Heart left ventricle (tissue), 16 donors: Measurements from ENCODE around the gene CTDP1. TPM values are rescaled to one million over a fixed set of nuclear protein-coding genes. Genes with fewer than 3 reads are reported as not detected.

ENCODE experiments used
- ATAC-seq, 4 donors: fragments of 200-7000 bp; cut with Tn5 transposase; one replicate each; pipeline ENCODE4 v1.9.1; 2020 to 2022; ENCODE audit warnings: moderate library complexity in 4 of 4, mild to moderate bottlenecking in 3 of 4, moderate number of reproducible peaks in 1 of 4
- DNase-seq, 5 donors: peaks; one replicate each; pipeline ENCODE4 v3.0.0-alpha.2; 2020
- H3K27ac ChIP-seq, 12 donors: fragments of 200-600 bp; sonication (generic) in 4 of 12; one replicate each; pipeline versions ENCODE4 v1.5.0 to v1.8.0; 2016 to 2022; ENCODE audit warnings: mild to moderate bottlenecking in 2 of 12
- H3K27me3 ChIP-seq, 9 donors: fragments of 200-600 bp; sonication (generic) in 2 of 9; one replicate each; pipeline versions ENCODE4 v1.5.1 to v1.8.0; 2016 to 2022; ENCODE audit warnings: mild to moderate bottlenecking in 3 of 9
- H3K36me3 ChIP-seq, 9 donors: fragments of 200-600 bp; sonication (generic) in 2 of 9; one replicate each; pipeline versions ENCODE4 v1.5.0 to v1.8.0; 2018 to 2022; ENCODE audit warnings: mild to moderate bottlenecking in 2 of 9
- H3K4me1 ChIP-seq, 12 donors: fragments of 200-600 bp; sonication (generic) in 4 of 12; one replicate each; pipeline versions ENCODE4 v1.5.0 to v1.8.0; 2016 to 2022; ENCODE audit warnings: mild to moderate bottlenecking in 3 of 12
- H3K4me3 ChIP-seq, 12 donors: fragments of 200-600 bp; sonication (generic) in 4 of 12; one replicate each; pipeline versions ENCODE4 v1.5.0 to v1.8.0; 2017 to 2022; ENCODE audit warnings: mild to moderate bottlenecking in 9 of 12, moderate library complexity in 4 of 12
- H3K9me3 ChIP-seq, 12 donors: fragments of 200-600 bp; sonication (generic) in 4 of 12; one replicate each; pipeline versions ENCODE4 v1.5.0 to v1.8.0; 2016 to 2022; ENCODE audit warnings: mild to moderate bottlenecking in 1 of 12
- CTCF ChIP-seq, 12 donors: fragments of 200-600 bp; sonication (generic) in 4 of 12; IDR thresholded peaks; one replicate each; pipeline versions ENCODE4 v1.5.0 to v1.8.0; 2018 to 2022; ENCODE audit warnings: antibody characterized with exemption in 12 of 12, mild to moderate bottlenecking in 5 of 12
- POLR2A ChIP-seq, 2 donors: fragments of 450-650 bp; IDR thresholded peaks; one replicate each; pipeline ENCODE4 v1.6.1; 2017; ENCODE audit warnings: antibody characterized with exemption in 2 of 2, mild to moderate bottlenecking in 2 of 2, moderate library complexity in 2 of 2
- WGBS, 4 donors: extraction: QIAGEN DNeasy Blood & Tissue Kit in 2 of 4; methylation state at CpG; one replicate each; pipeline versions ENCODE4 v1.1.5 to v1.1.7; 2013 to 2018; 5-methylcytosine and 5-hydroxymethylcytosine counted together
- intact Hi-C, 10 donors: fragments of 100-400 bp; cut with DNase I; formaldehyde crosslinking; loops; one replicate each; pipeline versions ENCODE4 v1.11.1 to v1.14.2; 2022
- polyA plus RNA-seq, 2 donors: library from polyadenylated mRNA; stranded (reverse); fragments of 200-250 nt; gene quantifications; one replicate each; pipeline ENCODE4 v1.2.3, GENCODE V29; 2013
- total RNA-seq, 9 donors: library from RNA; depleted of rRNA in 2 of 9; stranded (reverse); fragments of >200 nt in 2 of 9; fragmentation: NEBNext Ultra II Directional in 3 of 9; extraction: Animal tissue kit (Norgen Biotek cat#: 25700) in 3 of 9; gene quantifications; one replicate each; pipeline versions ENCODE4 v1.1.0 to v1.2.4, GENCODE V29; 2016 to 2023
- donor health status: ischemic (EF 13 %, LVEDD 7.1; RV severe dilation, severe dysfunction).
- donor health status: healthy with polysubstance abuse.
- donor health status: DM: no; HTN: yes; CAD: no.
- donor health status: DM: no; HTN: no; CAD: no.
- donor health status: ischemic (EF 25% LVEDD 6.9; RV normal size, moderate dysfunction).
- donor health status: ischemic (EF 25% LVEDD 5.7; RV mildly dilated, moderate dysfunction).
- donor health status: healthy.
- donor health status: DM: yes; HTN: yes; CAD: no.
- donor health status: ischemic (EF 35%, LVEDD 5.7; RV mildly dilated, moderate dysfunction).
- donor health status: nonischemic (EF 11% LVEDD 7.7; RV severe dilation, severe dysfunction).
- donor health status: DM: yes; HTN: yes; CAD: no.
- donor health status: PGD.
- donor health status: ischemic (EF 29% LVEDD 5.4; RV normal size, mild dysfunction).
- donor health status: nonischemic (EF 23%, LVEDD 6.1; RV moderate dilation, normal function).

The CTDP1 gene
- total and polyA plus RNA-seq, 11 donors = 6.0 to 17.1 (median 10.3) TPM

DNA sequence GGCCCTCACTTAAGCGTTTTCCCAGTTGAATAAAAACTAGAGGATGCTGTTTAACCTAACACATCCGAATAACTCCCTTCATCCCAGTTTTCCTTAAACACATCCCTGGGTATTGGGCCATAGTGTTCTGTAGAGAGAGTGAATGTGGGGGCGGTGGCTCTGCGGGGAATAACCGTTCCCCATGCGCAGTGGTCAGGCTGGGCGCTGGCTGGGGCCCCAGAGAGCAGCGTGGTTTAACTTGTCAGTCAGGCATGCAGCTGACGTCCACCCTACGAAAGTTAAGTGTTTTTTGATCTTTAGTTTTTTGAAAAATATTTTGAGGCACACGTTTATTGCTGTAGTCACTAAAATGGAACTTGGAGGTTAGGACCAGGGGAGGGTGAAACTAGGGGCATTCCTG, 33.7 kb downstream of the CTDP1 start:
- 93 to 96% (median 93%) methylated on average over 11 of the region's 11 CpGs for WGBS, 4 donors
- Histone ChIP-seq H3K4me1 (no peaks in the 10 kb centered on the region), H3K27ac (no peak overlapping the region), H3K9me3 (no peaks in the 10 kb centered on the region), H3K27me3 (no peaks in the 10 kb centered on the region), H3K36me3 (peaks cover 3 to 97% (median 66%) of the 10 kb centered on the region in 9 donors), H3K4me3 (no peak overlapping the region)
- no peak for ATAC-seq
- DNase-seq = peak in 1 of 5 donors; percentile 7
- intact Hi-C loops = no loop called here
- no peak for TF ChIP-seq POLR2A (IDR thresholded peaks at IDR 0.05)
- TF ChIP-seq CTCF (IDR thresholded peaks at IDR 0.05) = no peak

GRCh38 chr18:79714531-79715240, 35.1 kb downstream of the CTDP1 start:
- Histone ChIP-seq H3K27ac (no peak overlapping the region), H3K9me3 (no peaks in the 10 kb centered on the region), H3K4me1 (no peaks in the 10 kb centered on the region), H3K27me3 (no peaks in the 10 kb centered on the region), H3K4me3 (no peak overlapping the region), H3K36me3 (peaks cover 3 to 94% (median 58%) of the 10 kb centered on the region in 9 donors)
- ATAC-seq = no peak
- TF ChIP-seq POLR2A (IDR thresholded peaks at IDR 0.05) = no peak
- TF ChIP-seq CTCF (IDR thresholded peaks at IDR 0.05) = no peak
- 92 to 97% (median 95%) methylated on average over 37 to 47 of the region's 47 CpGs for WGBS, 4 donors
- intact Hi-C loops = no loop called here
- DNase-seq = peak in 1 of 5 donors; percentile 10

DNA sequence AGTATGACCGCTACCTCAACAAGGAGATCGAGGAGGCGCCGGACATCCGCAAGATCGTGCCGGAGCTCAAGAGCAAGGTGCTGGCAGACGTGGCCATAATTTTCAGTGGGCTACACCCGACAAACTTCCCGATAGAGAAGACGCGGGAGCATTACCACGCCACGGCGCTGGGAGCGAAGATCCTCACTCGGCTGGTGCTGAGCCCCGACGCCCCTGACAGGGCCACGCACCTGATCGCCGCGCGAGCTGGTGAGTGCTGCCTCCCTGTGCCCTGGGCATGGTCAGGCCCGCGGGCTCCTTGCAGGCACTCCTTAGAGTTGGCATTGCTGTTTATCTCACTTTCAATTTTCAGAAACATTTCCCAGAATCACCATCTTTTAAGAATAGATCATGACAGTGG, 35.7 kb downstream of the CTDP1 start:
- no peaks in the 10 kb centered on the region for H3K4me1 ChIP-seq
- H3K9me3 ChIP-seq = no peaks in the 10 kb centered on the region
- no peak overlapping the region for H3K4me3 ChIP-seq
- H3K36me3 ChIP-seq = peaks cover 3 to 88% (median 53%) of the 10 kb centered on the region in 9 donors
- DNase-seq = peak in 2 of 5 donors; percentile 13 to 24
- intact Hi-C loops = no loop called here
- H3K27ac ChIP-seq = no peak overlapping the region
- ATAC-seq = no peak
- H3K27me3 ChIP-seq = no peaks in the 10 kb centered on the region
- WGBS, 4 donors = 96 to 98% (median 97%) methylated on average over 26 of the region's 26 CpGs
- TF ChIP-seq POLR2A (IDR thresholded peaks at IDR 0.05) (no peak), CTCF (IDR thresholded peaks at IDR 0.05) (no peak)

- 91 to 100% (median 97%) methylated on average over 3 to 7 of the region's 7 CpGs for WGBS, 4 donors
- H3K9me3 ChIP-seq = no peaks in the 10 kb centered on the region
- no peaks in the 10 kb centered on the region for H3K27me3 ChIP-seq
- ATAC-seq (no peak), DNase-seq (no peak)
- no peak for TF ChIP-seq POLR2A (IDR thresholded peaks at IDR 0.05)
- no peak for TF ChIP-seq CTCF (IDR thresholded peaks at IDR 0.05)
- H3K4me1 ChIP-seq = no peaks in the 10 kb centered on the region
- intact Hi-C loops = no loop called here
- H3K27ac ChIP-seq = no peak overlapping the region
- peaks cover 3 to 89% (median 60%) of the 10 kb centered on the region in 9 donors for H3K36me3 ChIP-seq
- no peak overlapping the region for H3K4me3 ChIP-seq
Measured at GRCh38 chr18:79717059-79717458, 37.5 kb downstream of the CTDP1 start.
